OCI-LY1 (cell line): ENCODE data around the gene MAP3K8.
"Not testable (repeated sequence)": the region's sequence is repeated elsewhere in the genome, so short reads cannot be mapped to it uniquely, and the experiment has no call there.

Source experiments
- H2AFZ ChIP-seq: fragments of 200-600 bp; sonication (generic), shearing (Covaris generic); 2 replicates; pipeline ENCODE4 v1.6.0; 2014; ENCODE audit warnings: antibody characterized with exemption, mild to moderate bottlenecking, low read length
- H3F3A ChIP-seq: fragments of 200-600 bp; sonication (generic), shearing (Covaris generic); 2 replicates; pipeline ENCODE4 v1.6.0; 2014; ENCODE audit warnings: mild to moderate bottlenecking, antibody characterized with exemption, low read length, moderate library complexity; ENCODE audit not compliant: insufficient read depth
- H3K27ac ChIP-seq: fragments of 200-600 bp; sonication (generic); 2 replicates; pipeline ENCODE4 v1.5.1; 2014; ENCODE audit warnings: low read length, mixed run types, mild to moderate bottlenecking, low read depth; ENCODE audit not compliant: poor library complexity, severe bottlenecking
- H3K27me3 ChIP-seq: fragments of 200-600 bp; sonication (generic); 2 replicates; pipeline ENCODE4 v1.6.0; 2014; ENCODE audit warnings: antibody characterized with exemption, mild to moderate bottlenecking, low read length, moderate library complexity; ENCODE audit not compliant: insufficient read depth
- H3K36me3 ChIP-seq: fragments of 200-600 bp; sonication (generic); 2 replicates; pipeline ENCODE4 v1.6.1; 2014; ENCODE audit warnings: mild to moderate bottlenecking, antibody characterized with exemption, low read length, moderate library complexity, mixed read lengths; ENCODE audit not compliant: insufficient read depth
- H3K4me1 ChIP-seq: fragments of 200-600 bp; sonication (generic); 2 replicates; pipeline ENCODE4 v1.5.1; 2014; ENCODE audit warnings: mild to moderate bottlenecking, low read length, moderate library complexity; ENCODE audit not compliant: insufficient read depth, severe bottlenecking
- H3K4me2 ChIP-seq: fragments of 200-600 bp; sonication (generic), shearing (Covaris generic); 2 replicates; pipeline ENCODE4 v1.6.1; 2014; ENCODE audit warnings: low read length
- H3K4me3 ChIP-seq: fragments of 200-600 bp; sonication (generic); 2 replicates; pipeline ENCODE4 v1.5.1; 2014; ENCODE audit warnings: low read length, low read depth, mild to moderate bottlenecking, mixed read lengths; ENCODE audit not compliant: poor library complexity, severe bottlenecking
- H3K79me2 ChIP-seq: fragments of 200-600 bp; shearing (Covaris generic); 2 replicates; pipeline ENCODE4 v1.6.1; 2016; ENCODE audit warnings: mixed run types, low read length, mixed read lengths; ENCODE audit not compliant: insufficient read depth
- H3K9ac ChIP-seq: fragments of 200-600 bp; sonication (generic), shearing (Covaris generic); 2 replicates; pipeline ENCODE4 v1.6.1; 2014; ENCODE audit warnings: mild to moderate bottlenecking, low read length, mixed read lengths
- H3K9me2 ChIP-seq: fragments of 200-600 bp; sonication (generic), shearing (Covaris generic); 2 replicates; pipeline ENCODE4 v1.6.1; 2014; ENCODE audit warnings: low read depth, mild to moderate bottlenecking, low read length, mixed read lengths
- H3K9me3 ChIP-seq: fragments of 200-600 bp; shearing (Covaris generic); 2 replicates; pipeline ENCODE4 v1.6.1; 2014; ENCODE audit warnings: low read length, mixed read lengths
- H4K20me1 ChIP-seq: fragments of 200-600 bp; sonication (generic), shearing (Covaris generic); 2 replicates; pipeline ENCODE4 v1.6.0; 2016; ENCODE audit warnings: mild to moderate bottlenecking, low read length; ENCODE audit not compliant: insufficient read depth
- CTCF ChIP-seq: fragments of 200-600 bp; sonication (generic), shearing (Covaris generic); IDR thresholded peaks from 2 replicates; pipeline ENCODE4 v1.5.1; 2017; ENCODE audit warnings: mild to moderate bottlenecking, antibody characterized with exemption, low read length, moderate library complexity, mixed read lengths
- EZH2 ChIP-seq: fragments of 200-600 bp; sonication (generic), shearing (Covaris generic); IDR thresholded peaks from 2 replicates; pipeline ENCODE4 v1.8.0; 2017; ENCODE audit warnings: borderline replicate concordance, mixed run types, mild to moderate bottlenecking, antibody characterized with exemption, low read length, moderate library complexity, mixed read lengths

The MAP3K8 gene

GRCh38 chr10:30472414-30473155 is 38.6 kb downstream of the MAP3K8 start:
- H2AFZ ChIP-seq, result no peak overlapping the region
- TF ChIP-seq EZH2 (no peak), CTCF (no peak)
- no peak overlapping the region for H3K27ac ChIP-seq

GRCh38 chr10:30475515-30475914 is 41.5 kb downstream of the MAP3K8 start:
- H3K9me2 ChIP-seq, H3K9ac ChIP-seq, H3K4me2 ChIP-seq: not testable (repeated sequence)

More at GRCh38 chr10:30472414-30473155, 38.6 kb downstream of the MAP3K8 start:
- H3K4me3 ChIP-seq, result no peak overlapping the region
- H3K9ac ChIP-seq, result no peak overlapping the region
- H3K4me2 ChIP-seq, result no peak overlapping the region
- H3F3A ChIP-seq, result no peaks in the 10 kb centered on the region
- no peaks in the 10 kb centered on the region for H4K20me1 ChIP-seq
- no peaks in the 10 kb centered on the region for H3K79me2 ChIP-seq
- H3K9me2 ChIP-seq, result no peaks in the 10 kb centered on the region
- H3K36me3 ChIP-seq, result no peaks in the 10 kb centered on the region
- H3K9me3 ChIP-seq, result no peaks in the 10 kb centered on the region
- peaks cover 7% of the 10 kb centered on the region for H3K4me1 ChIP-seq
- H3K27me3 ChIP-seq, result no peaks in the 10 kb centered on the region

GRCh38 chr10:30476511-30477155 is 42.6 kb downstream of the MAP3K8 start:
- Histone ChIP-seq H3K9me3 (no peaks in the 10 kb centered on the region), H3K9ac (no peak overlapping the region), H3K4me3 (no peak overlapping the region), H3K36me3 (no peaks in the 10 kb centered on the region), H4K20me1 (no peaks in the 10 kb centered on the region), H3K79me2 (no peaks in the 10 kb centered on the region), H3F3A (no peaks in the 10 kb centered on the region), H3K27me3 (no peaks in the 10 kb centered on the region), H3K27ac (no peak overlapping the region), H3K9me2 (no peaks in the 10 kb centered on the region), H3K4me2 (no peak overlapping the region), H3K4me1 (no peaks in the 10 kb centered on the region), H2AFZ (no peak overlapping the region)
- TF ChIP-seq EZH2 (no peak), CTCF (no peak)

More at GRCh38 chr10:30475515-30475914, 41.5 kb downstream of the MAP3K8 start:
- not testable (repeated sequence) for H3K27ac ChIP-seq, H3K4me1 ChIP-seq, H4K20me1 ChIP-seq, H3F3A ChIP-seq, H3K9me3 ChIP-seq, H3K79me2 ChIP-seq, H3K36me3 ChIP-seq, H2AFZ ChIP-seq, H3K4me3 ChIP-seq, H3K27me3 ChIP-seq

- H3F3A ChIP-seq, H4K20me1 ChIP-seq, H3K79me2 ChIP-seq, H3K9ac ChIP-seq, H3K36me3 ChIP-seq, H3K9me3 ChIP-seq, H3K27ac ChIP-seq, H3K4me1 ChIP-seq, H3K27me3 ChIP-seq, H3K9me2 ChIP-seq, H3K4me3 ChIP-seq, H2AFZ ChIP-seq, H3K4me2 ChIP-seq: not testable (repeated sequence)
Measured at GRCh38 chr10:30479513-30479912, 45.5 kb downstream of the MAP3K8 start.
